ENCODE data around the gene COIL.
"Not testable (repeated sequence)": the region's sequence is repeated elsewhere in the genome, so short reads cannot be mapped to it uniquely, and the experiment has no call there.

The COIL gene

GRCh38 chr17:56978441-56979090 is 17.7 kb upstream of the COIL start:
- no peak for DNase-seq

- DNase-seq: peak; percentile 62 to 73 (median 71)
Measured at GRCh38 chr17:56977673-56978395, 17.0 kb upstream of the COIL start, which contains the start of gene SCPEP1. TSS of gene SCPEP1 (plus strand) at chr17:56978131. CDS start at chr17:56978160, 29 bp downstream.

- DNase-seq: no peak
Measured at GRCh38 chr17:56976941-56977608, 16.2 kb upstream of the COIL start.

GRCh38 chr17:56975656-56976055 is 14.8 kb upstream of the COIL start:
- no peak for DNase-seq

- DNase-seq: no peak
Measured at GRCh38 chr17:56974055-56974454, 13.2 kb upstream of the COIL start.

GRCh38 chr17:56973520-56973919 is 12.7 kb upstream of the COIL start:
- DNase-seq: no peak

- no peak for DNase-seq
Measured at GRCh38 chr17:56972111-56972730, 11.4 kb upstream of the COIL start.

- DNase-seq: no peak
Measured at GRCh38 chr17:56970974-56971373, 10.1 kb upstream of the COIL start.

GRCh38 chr17:56966338-56966737 is 5.5 kb upstream of the COIL start:
- DNase-seq: no peak

GRCh38 chr17:56965681-56966080 is 4.8 kb upstream of the COIL start:
- not testable (repeated sequence) for DNase-seq

GRCh38 chr17:56965241-56965640 is 4.4 kb upstream of the COIL start:
- not testable (repeated sequence) for DNase-seq

- no peak for DNase-seq
Measured at GRCh38 chr17:56956992-56957391, 3.9 kb downstream of the COIL start.

- no peak for DNase-seq
Measured at GRCh38 chr17:56949595-56949994, 11.3 kb downstream of the COIL start.

- DNase-seq: no peak
Measured at GRCh38 chr17:56948491-56948890, 12.4 kb downstream of the COIL start.

GRCh38 chr17:56947741-56948140 is 13.1 kb downstream of the COIL start:
- no peak for DNase-seq

GRCh38 chr17:56945938-56946505 is 14.8 kb downstream of the COIL start:
- DNase-seq: no peak

GRCh38 chr17:56943505-56944125 is 17.2 kb downstream of the COIL start:
- DNase-seq: no peak

GRCh38 chr17:56939869-56940484 is 20.9 kb downstream of the COIL start:
- DNase-seq: no peak

GRCh38 chr17:56938206-56938605 is 22.6 kb downstream of the COIL start:
- not testable (repeated sequence) for DNase-seq

GRCh38 chr17:56937687-56938086 is 23.2 kb downstream of the COIL start:
- no peak for DNase-seq

- DNase-seq: no peak
Measured at GRCh38 chr17:56936697-56937322, 24.0 kb downstream of the COIL start.

GRCh38 chr17:56935461-56935860 is 25.4 kb downstream of the COIL start:
- DNase-seq: no peak
